Measurements from ENCODE around the gene STK32B. TPM values are rescaled to one million over a fixed set of nuclear protein-coding genes. Genes with fewer than 3 reads are reported as not detected.

STK32B gene
- total and polyA plus RNA-seq, 2 of the 8 experiments (the other 6 are each of a cell fraction or from before 2014, with no cell fraction given), result 2.3 to 2.5 TPM

GRCh38 chr4:5266991-5267390 lies 215.7 kb downstream of the STK32B start:
- no peaks in the 10 kb centered on the region for H3K27me3 ChIP-seq (replicated peaks in 1 of 4; ENCODE audit: control insufficient read depth in 3 of 4, extremely low read depth in 1 of 4, insufficient read depth in 3 of 4, low read length in 3 of 4)
- 82% methylated on average over 2 of the region's 2 CpGs; no CpG with 5 or more reads in 1 of the 2 experiments for WGBS, 2 experiments (ENCODE audit: extremely low coverage in 1 of 2, insufficient coverage in 1 of 2, insufficient read length in 1 of 2, insufficient replicate concordance in 2 of 2, low coverage in 1 of 2, low lambda C conversion rate in 2 of 2, missing lambda C conversion rate in 1 of 2)
- no peak overlapping the region for H2AK5ac ChIP-seq (ENCODE audit: low read depth, low read length)
- H4K5ac ChIP-seq (ENCODE audit: insufficient read length, low read depth, low read length), result no peak overlapping the region
- no peaks in the 10 kb centered on the region for H3K79me2 ChIP-seq (ENCODE audit: control insufficient read depth in 1 of 2, insufficient read depth in 2 of 2, low read length in 2 of 2)
- no peak overlapping the region for H2BK15ac ChIP-seq (ENCODE audit: low read length)
- CTCF ChIA-PET (ENCODE audit: partially characterized antibody), result interaction anchor here (0.7 kb wide), 1 partner anchor 11 kb away, joined by 3 read pairs; no protein-coding TSS in a partner anchor
- H3K18ac ChIP-seq (ENCODE audit: extremely low read depth, low read length), result no peak overlapping the region
- no peak overlapping the region for H3K23ac ChIP-seq (ENCODE audit: insufficient read length)
- no peak overlapping the region for H2BK20ac ChIP-seq (ENCODE audit: low read length)
- H2BK5ac ChIP-seq (ENCODE audit: low read depth, low read length), result no peak overlapping the region
- TF ChIP-seq TAF7 (optimal IDR thresholded peaks at IDR 0.05; ENCODE audit: borderline replicate concordance, low read depth, low read length) (no peak), EZH2 (IDR thresholded peaks at IDR 0.05; ENCODE audit: low read depth, low read length, severe bottlenecking) (no peak), POU5F1 (IDR thresholded peaks at IDR 0.05; ENCODE audit: low read depth, low read length) (no peak), RAD21 (IDR thresholded peaks at IDR 0.05 in 1 of 2, conservative IDR thresholded peaks at IDR 0.05 in 1 of 2; ENCODE audit: low read depth in 2 of 2, low read length in 2 of 2) (no peak), GTF2F1 (IDR thresholded peaks at IDR 0.05; ENCODE audit: borderline replicate concordance, low read depth, low read length) (no peak), E2F6 (IDR thresholded peaks at IDR 0.05) (no peak)
- H3K36me3 ChIP-seq (ENCODE audit: control insufficient read depth in 2 of 4, insufficient read depth in 4 of 4, low read length in 3 of 4), result no peaks in the 10 kb centered on the region
- H3K56ac ChIP-seq (replicated peaks; ENCODE audit: insufficient read length, low read depth, low read length), result no peak overlapping the region
- H4K8ac ChIP-seq (ENCODE audit: extremely low read depth, insufficient read depth, low read length), result no peak overlapping the region
- H2AFZ ChIP-seq (ENCODE audit: low read length), result no peak overlapping the region
- no peak overlapping the region for H4K91ac ChIP-seq (replicated peaks; ENCODE audit: insufficient read length, low read length)
- no peak overlapping the region for H2BK120ac ChIP-seq (replicated peaks; ENCODE audit: low read depth, low read length)
- no peaks in the 10 kb centered on the region for H3K79me1 ChIP-seq (ENCODE audit: low read depth, low read length)
- DNase-seq (ENCODE audit: low read depth in 1 of 2, low spot score in 2 of 2) (no peak), FAIRE-seq (no peak)
- H3K4ac ChIP-seq (replicated peaks; ENCODE audit: insufficient read length, low read depth, low read length), result no peak overlapping the region
- H3K4me3 ChIP-seq (ENCODE audit: extremely low read depth in 1 of 4, insufficient read depth in 2 of 4, low read depth in 3 of 4, low read length in 4 of 4), result no peak overlapping the region
- no peaks in the 10 kb centered on the region for H3K9me3 ChIP-seq (ENCODE audit: insufficient read depth in 2 of 2, low read depth in 1 of 2, low read length in 1 of 2)
- H4K20me1 ChIP-seq (replicated peaks in 1 of 2; ENCODE audit: control insufficient read depth in 1 of 2, insufficient read depth in 2 of 2, low read length in 2 of 2), result no peaks in the 10 kb centered on the region
- no peaks in the 10 kb centered on the region for H3K23me2 ChIP-seq (ENCODE audit: low read depth, low read length)
- H3K4me1 ChIP-seq (replicated peaks in 1 of 4; ENCODE audit: control insufficient read depth in 3 of 4, insufficient read depth in 4 of 4, low read length in 3 of 4), result no peaks in the 10 kb centered on the region; a peak in 1 of 7 replicates
- no peak overlapping the region for H3K27ac ChIP-seq (ENCODE audit: low read depth, low read length)
- H3K14ac ChIP-seq (ENCODE audit: insufficient read length), result no peak overlapping the region
- no peak overlapping the region for H3K4me2 ChIP-seq (ENCODE audit: insufficient read depth in 1 of 2, low read depth in 2 of 2, low read length in 2 of 2)
- no peak overlapping the region for H3K9ac ChIP-seq (replicated peaks in 1 of 4; ENCODE audit: extremely low read depth in 1 of 4, low read depth in 3 of 4, low read length in 3 of 4)
- H2BK12ac ChIP-seq (ENCODE audit: low read depth, low read length), result no peak overlapping the region
- POLR2A ChIA-PET (ENCODE audit: partially characterized antibody), result no interaction called here

Measured in H1 (cell line).